ENCODE measurements around the gene DNAJB12. TPM values are rescaled to one million over a fixed set of nuclear protein-coding genes. Genes with fewer than 3 reads are reported as not detected.
"Not testable (repeated sequence)": the region's sequence is repeated elsewhere in the genome, so short reads cannot be mapped to it uniquely, and the experiment has no call there.

DNAJB12 gene
- total RNA-seq, 1 donor from 2014 or later = 20.5 TPM

GRCh38 chr10:72297805-72298591 is 56.7 kb downstream of the DNAJB12 start:
- Mint-ChIP-seq H3K36me3 (ENCODE audit: low read depth, unreplicated experiment) (no peaks in the 10 kb centered on the region), H3K9me3 (ENCODE audit: unreplicated experiment) (no peaks in the 10 kb centered on the region), H3K4me3 (ENCODE audit: unreplicated experiment) (peak overlapping the region; percentile 65), H3K4me1 (ENCODE audit: unreplicated experiment) (peaks cover 4% of the 10 kb centered on the region), H3K27ac (ENCODE audit: unreplicated experiment) (peak overlapping the region; percentile 78), H3K27me3 (ENCODE audit: unreplicated experiment) (peaks cover 11% of the 10 kb centered on the region)
- DNase-seq (ENCODE audit: low spot score) = peak; percentile 95
- TF ChIP-seq CTCF (IDR thresholded peaks at IDR 0.05; ENCODE audit: unreplicated experiment) = no peak

DNA sequence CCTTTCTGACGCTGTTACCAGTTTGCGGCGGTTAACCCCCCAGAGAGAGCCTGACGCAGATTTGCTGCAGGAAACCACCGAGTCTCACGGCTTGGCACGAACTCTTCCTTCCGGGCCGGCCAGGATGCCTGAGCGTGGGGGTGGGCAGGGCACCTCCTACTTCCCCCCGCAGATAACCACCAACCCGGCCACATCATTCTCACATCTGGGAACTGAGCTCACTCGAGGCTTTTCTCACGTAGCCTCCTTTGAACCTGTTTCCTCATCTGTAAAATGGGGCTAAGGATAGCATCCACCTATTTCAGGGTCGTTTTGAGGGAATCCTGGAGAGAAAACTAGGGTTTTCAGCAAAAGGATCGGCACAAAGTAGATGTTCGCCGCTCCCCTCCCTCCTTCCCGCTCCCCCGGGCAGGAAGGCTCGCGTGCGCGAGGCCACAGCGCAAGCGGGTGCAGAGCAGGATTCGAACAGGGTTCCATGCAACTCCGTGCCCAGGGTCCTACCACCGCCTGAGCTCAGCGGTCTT is 57.4 kb downstream of the DNAJB12 start:
- Mint-ChIP-seq H3K9me3 (ENCODE audit: unreplicated experiment) (no peaks in the 10 kb centered on the region), H3K36me3 (ENCODE audit: low read depth, unreplicated experiment) (no peaks in the 10 kb centered on the region), H3K27ac (ENCODE audit: unreplicated experiment) (peak overlapping the region; percentile 89), H3K4me1 (ENCODE audit: unreplicated experiment) (peaks cover 7% of the 10 kb centered on the region), H3K4me3 (ENCODE audit: unreplicated experiment) (peak overlapping the region; percentile 65), H3K27me3 (ENCODE audit: unreplicated experiment) (peaks cover 11% of the 10 kb centered on the region)
- peak; percentile 45 for DNase-seq (ENCODE audit: low spot score)
- TF ChIP-seq CTCF (IDR thresholded peaks at IDR 0.05; ENCODE audit: unreplicated experiment) = no peak

DNA sequence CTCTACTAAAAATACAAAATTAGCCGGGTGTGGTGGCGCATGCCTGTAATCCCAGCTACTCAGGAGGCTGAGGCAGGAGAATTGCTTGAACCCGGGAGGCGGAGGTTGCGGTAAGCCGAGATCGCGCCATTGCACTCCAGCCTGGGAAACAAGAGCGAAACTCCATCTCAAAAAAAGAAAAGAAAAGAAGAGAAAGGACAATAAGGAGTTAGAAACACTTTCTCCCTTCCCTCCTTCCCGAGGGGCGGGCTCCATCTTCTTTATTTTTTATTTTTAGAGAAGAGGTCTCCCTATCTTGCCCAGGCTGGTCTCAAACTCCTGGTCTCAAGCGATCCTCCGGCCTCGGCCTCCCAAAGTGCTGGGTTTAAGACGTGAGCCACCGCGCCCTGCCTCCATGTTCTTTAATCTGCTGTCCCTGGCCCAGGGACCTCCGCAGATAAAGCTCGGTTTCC is 57.9 kb downstream of the DNAJB12 start:
- peak overlapping the region; percentile 65 for H3K4me3 Mint-ChIP-seq (ENCODE audit: unreplicated experiment)
- not testable (repeated sequence) for DNase-seq (ENCODE audit: low spot score); H3K9me3 Mint-ChIP-seq (ENCODE audit: unreplicated experiment); H3K4me1 Mint-ChIP-seq (ENCODE audit: unreplicated experiment); H3K36me3 Mint-ChIP-seq (ENCODE audit: low read depth, unreplicated experiment)
- H3K27ac Mint-ChIP-seq (ENCODE audit: unreplicated experiment) = peak overlapping the region; percentile 89
- H3K27me3 Mint-ChIP-seq (ENCODE audit: unreplicated experiment) = peaks cover 13% of the 10 kb centered on the region

- TF ChIP-seq CTCF (IDR thresholded peaks at IDR 0.05; ENCODE audit: unreplicated experiment) = no peak
- no peak for DNase-seq (ENCODE audit: low spot score)
- Mint-ChIP-seq H3K4me3 (ENCODE audit: unreplicated experiment) (no peak overlapping the region), H3K36me3 (ENCODE audit: low read depth, unreplicated experiment) (no peaks in the 10 kb centered on the region), H3K4me1 (ENCODE audit: unreplicated experiment) (peaks cover 7% of the 10 kb centered on the region), H3K27me3 (ENCODE audit: unreplicated experiment) (peaks cover 13% of the 10 kb centered on the region), H3K27ac (ENCODE audit: unreplicated experiment) (no peak overlapping the region), H3K9me3 (ENCODE audit: unreplicated experiment) (no peaks in the 10 kb centered on the region)
These were observed 59.3 kb downstream of the DNAJB12 start for GRCh38 chr10:72295330-72295910.

- TF ChIP-seq CTCF (IDR thresholded peaks at IDR 0.05; ENCODE audit: unreplicated experiment) = no peak
- no peaks in the 10 kb centered on the region for H3K9me3 Mint-ChIP-seq (ENCODE audit: unreplicated experiment)
- DNase-seq (ENCODE audit: low spot score) = no peak
- no peak overlapping the region for H3K27ac Mint-ChIP-seq (ENCODE audit: unreplicated experiment)
- H3K4me3 Mint-ChIP-seq (ENCODE audit: unreplicated experiment) = no peak overlapping the region
- H3K27me3 Mint-ChIP-seq (ENCODE audit: unreplicated experiment) = peaks cover 13% of the 10 kb centered on the region
- H3K4me1 Mint-ChIP-seq (ENCODE audit: unreplicated experiment) = peaks cover 6% of the 10 kb centered on the region
- no peaks in the 10 kb centered on the region for H3K36me3 Mint-ChIP-seq (ENCODE audit: low read depth, unreplicated experiment)
These were observed 62.5 kb downstream of the DNAJB12 start for GRCh38 chr10:72292223-72292691.
